Measurements from ENCODE around the gene PPT2.
"Not testable (repeated sequence)": the region's sequence is repeated elsewhere in the genome, so short reads cannot be mapped to it uniquely, and the experiment has no call there.

Gene PPT2

DNA sequence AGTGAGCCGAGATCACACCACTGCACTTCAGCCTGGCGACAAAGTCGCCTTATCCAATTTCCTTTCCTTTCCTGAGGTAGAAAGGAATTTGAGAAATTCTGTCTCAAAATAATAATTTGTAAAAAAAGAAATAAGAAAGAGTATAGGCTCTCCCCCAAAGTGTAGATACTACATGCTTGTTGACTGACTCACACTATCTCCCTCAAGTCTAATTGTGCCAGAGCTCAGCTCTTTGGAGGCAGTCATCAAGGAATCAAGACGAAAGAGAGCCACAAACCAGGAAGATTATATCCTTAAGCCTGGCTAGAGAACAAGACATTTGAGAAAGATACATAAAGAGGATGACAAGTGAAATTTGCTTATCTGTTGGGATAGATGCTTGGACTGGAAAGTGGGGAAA lies 20.2 kb upstream of the PPT2 start:
- no peak for TF ChIP-seq CTCF (IDR thresholded peaks at IDR 0.05; ENCODE audit: insufficient read depth, low read length, poor library complexity, severe bottlenecking)
- no peaks in the 10 kb centered on the region for H3K36me3 ChIP-seq (ENCODE audit: control insufficient read depth, insufficient read depth, low read length)
- H3K4me3 ChIP-seq (replicated peaks; ENCODE audit: low read depth, low read length): no peak overlapping the region
- DNase-seq (ENCODE audit: extremely low read depth, insufficient read length): no peak
- H3K27me3 ChIP-seq (replicated peaks; ENCODE audit: control insufficient read depth, insufficient read depth, low read length): no peaks in the 10 kb centered on the region; the same call in 1 of the 2 replicates

GRCh38 chr6:32137454-32137853 lies 16.5 kb upstream of the PPT2 start:
- no peak for DNase-seq (ENCODE audit: extremely low read depth, insufficient read length)
- TF ChIP-seq CTCF (IDR thresholded peaks at IDR 0.05; ENCODE audit: insufficient read depth, low read length, poor library complexity, severe bottlenecking): no peak
- H3K27me3 ChIP-seq (replicated peaks; ENCODE audit: control insufficient read depth, insufficient read depth, low read length): no peaks in the 10 kb centered on the region; the same call in 1 of the 2 replicates
- H3K36me3 ChIP-seq (ENCODE audit: control insufficient read depth, insufficient read depth, low read length): no peaks in the 10 kb centered on the region
- no peak overlapping the region for H3K4me3 ChIP-seq (replicated peaks; ENCODE audit: low read depth, low read length)

- H3K4me3 ChIP-seq (replicated peaks; ENCODE audit: low read depth, low read length): no peak overlapping the region
- H3K36me3 ChIP-seq (ENCODE audit: control insufficient read depth, insufficient read depth, low read length): no peaks in the 10 kb centered on the region
- TF ChIP-seq CTCF (IDR thresholded peaks at IDR 0.05; ENCODE audit: insufficient read depth, low read length, poor library complexity, severe bottlenecking): no peak
- H3K27me3 ChIP-seq (replicated peaks; ENCODE audit: control insufficient read depth, insufficient read depth, low read length): no peaks in the 10 kb centered on the region
- no peak for DNase-seq (ENCODE audit: extremely low read depth, insufficient read length)
These were observed 14.4 kb upstream of the PPT2 start for GRCh38 chr6:32139590-32139989.

DNA sequence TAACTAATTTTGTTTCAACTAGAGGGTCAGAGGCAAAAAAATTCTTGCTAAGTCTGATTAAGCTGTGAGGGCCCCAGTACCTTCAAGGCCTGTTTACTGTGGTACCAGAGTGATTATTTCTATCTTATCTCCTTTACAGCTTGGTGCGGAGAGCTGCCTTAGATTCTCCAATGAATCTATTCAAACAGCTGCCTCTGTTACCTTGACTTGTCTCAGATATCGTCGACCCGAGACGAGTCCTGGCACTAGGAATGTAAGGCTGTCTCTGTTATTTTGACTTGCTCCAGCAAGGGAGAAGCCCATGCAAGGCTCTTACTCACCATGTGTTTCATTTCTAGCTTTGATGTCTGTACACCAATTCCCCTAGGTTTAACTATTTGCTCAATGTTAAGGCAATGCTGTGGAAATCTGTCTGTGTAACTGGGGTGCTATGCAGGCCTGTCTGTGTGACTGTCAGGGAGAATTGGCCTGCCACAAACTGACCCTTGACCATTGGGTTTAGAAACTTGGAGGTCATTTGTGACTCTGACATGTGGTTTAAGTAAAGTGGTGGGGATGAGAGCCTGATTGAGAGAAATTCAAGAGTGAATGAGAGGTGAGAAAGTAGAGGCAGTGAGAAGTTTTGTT lies 13.4 kb upstream of the PPT2 start:
- DNase-seq (ENCODE audit: extremely low read depth, insufficient read length): no peak
- Histone ChIP-seq H3K4me3 (replicated peaks; ENCODE audit: low read depth, low read length) (no peak overlapping the region), H3K36me3 (ENCODE audit: control insufficient read depth, insufficient read depth, low read length) (no peaks in the 10 kb centered on the region), H3K27me3 (replicated peaks; ENCODE audit: control insufficient read depth, insufficient read depth, low read length) (no peaks in the 10 kb centered on the region)
- TF ChIP-seq CTCF (IDR thresholded peaks at IDR 0.05; ENCODE audit: insufficient read depth, low read length, poor library complexity, severe bottlenecking): no peak

DNA sequence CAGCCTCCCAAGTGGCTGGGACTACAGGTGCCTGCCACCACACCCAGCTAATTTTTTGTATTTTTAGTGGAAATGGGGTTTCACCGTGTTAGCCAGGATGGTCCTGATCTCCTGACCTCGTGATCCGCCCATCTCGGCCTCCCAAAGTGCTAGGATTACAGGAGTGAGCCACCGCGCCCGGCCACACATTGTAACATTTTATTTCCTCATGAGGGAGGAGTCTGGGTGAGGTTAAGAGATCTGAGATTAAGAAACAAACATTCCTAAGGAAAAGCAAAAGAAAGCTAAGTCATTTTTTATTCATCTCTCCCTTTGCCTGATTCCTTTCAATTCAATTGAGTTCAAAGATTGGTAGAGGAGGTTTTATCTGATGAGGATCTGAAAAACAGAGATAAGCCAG lies 9.7 kb upstream of the PPT2 start:
- H3K36me3 ChIP-seq (ENCODE audit: control insufficient read depth, insufficient read depth, low read length); DNase-seq (ENCODE audit: extremely low read depth, insufficient read length); H3K27me3 ChIP-seq (replicated peaks; ENCODE audit: control insufficient read depth, insufficient read depth, low read length); H3K4me3 ChIP-seq (replicated peaks; ENCODE audit: low read depth, low read length): not testable (repeated sequence)

GRCh38 chr6:32146287-32146686 lies 7.7 kb upstream of the PPT2 start:
- no peak for DNase-seq (ENCODE audit: extremely low read depth, insufficient read length)
- Histone ChIP-seq H3K27me3 (replicated peaks; ENCODE audit: control insufficient read depth, insufficient read depth, low read length) (peaks cover 1% of the 10 kb centered on the region), H3K36me3 (ENCODE audit: control insufficient read depth, insufficient read depth, low read length) (no peaks in the 10 kb centered on the region), H3K4me3 (replicated peaks; ENCODE audit: low read depth, low read length) (no peak overlapping the region)
- no peak for TF ChIP-seq CTCF (IDR thresholded peaks at IDR 0.05; ENCODE audit: insufficient read depth, low read length, poor library complexity, severe bottlenecking)
